ENCODE data around the gene OGFR. TPM values are rescaled to one million over a fixed set of nuclear protein-coding genes. Genes with fewer than 3 reads are reported as not detected.
"Not testable (repeated sequence)": the region's sequence is repeated elsewhere in the genome, so short reads cannot be mapped to it uniquely, and the experiment has no call there.

The OGFR gene
- total RNA-seq, 1 donor from 2014 or later = 17.8 TPM

GRCh38 chr20:62840244-62841197 is 35.9 kb downstream of the OGFR start:
- intact Hi-C loops (cut with DNase I) = no loop called here
- ATAC-seq (ENCODE audit: poor library complexity) (no peak), DNase-seq (no peak)

GRCh38 chr20:62841705-62842212 is 37.1 kb downstream of the OGFR start:
- intact Hi-C loops (cut with DNase I) = no loop called here

GRCh38 chr20:62843656-62844055 is 39.0 kb downstream of the OGFR start:
- no peak for DNase-seq
- no peak for ATAC-seq (ENCODE audit: poor library complexity)
- intact Hi-C loops (cut with DNase I) = no loop called here

More at GRCh38 chr20:62841705-62842212, 37.1 kb downstream of the OGFR start:
- DNase-seq (no peak), ATAC-seq (ENCODE audit: poor library complexity) (no peak)

GRCh38 chr20:62844182-62844581 is 39.5 kb downstream of the OGFR start:
- ATAC-seq (ENCODE audit: poor library complexity) = no peak
- DNase-seq = no peak
- intact Hi-C loops (cut with DNase I) = no loop called here

- ATAC-seq (ENCODE audit: poor library complexity) (no peak), DNase-seq (no peak)
- intact Hi-C loops (cut with DNase I) = no loop called here
Measured at GRCh38 chr20:62845416-62846160, 41.0 kb downstream of the OGFR start.

- DNase-seq (no peak), ATAC-seq (ENCODE audit: poor library complexity) (peak; percentile 50)
- intact Hi-C loops (cut with DNase I) = no loop called here
Measured at GRCh38 chr20:62846166-62846890, 41.7 kb downstream of the OGFR start.

- ATAC-seq (ENCODE audit: poor library complexity); intact Hi-C loops (cut with DNase I); DNase-seq: not testable (repeated sequence)
Measured at GRCh38 chr20:62848917-62849316, 44.3 kb downstream of the OGFR start.

GRCh38 chr20:62849431-62849830 is 44.8 kb downstream of the OGFR start:
- ATAC-seq (ENCODE audit: poor library complexity) = no peak
- intact Hi-C loops (cut with DNase I) = no loop called here
- no peak for DNase-seq

- intact Hi-C loops (cut with DNase I) = no loop called here
- ATAC-seq (ENCODE audit: poor library complexity) = no peak
Measured at GRCh38 chr20:62850333-62850974, 45.8 kb downstream of the OGFR start.

GRCh38 chr20:62852196-62852595 is 47.6 kb downstream of the OGFR start:
- no peak for DNase-seq

More at GRCh38 chr20:62850333-62850974, 45.8 kb downstream of the OGFR start:
- no peak for DNase-seq

GRCh38 chr20:62852841-62853240 is 48.2 kb downstream of the OGFR start:
- intact Hi-C loops (cut with DNase I) = no loop called here
- no peak for ATAC-seq (ENCODE audit: poor library complexity)
- no peak for DNase-seq

More at GRCh38 chr20:62852196-62852595, 47.6 kb downstream of the OGFR start:
- ATAC-seq (ENCODE audit: poor library complexity) = no peak
- intact Hi-C loops (cut with DNase I) = no loop called here

GRCh38 chr20:62853304-62853703 is 48.7 kb downstream of the OGFR start:
- ATAC-seq (ENCODE audit: poor library complexity); DNase-seq; intact Hi-C loops (cut with DNase I): not testable (repeated sequence)

GRCh38 chr20:62854121-62854520 is 49.5 kb downstream of the OGFR start:
- intact Hi-C loops (cut with DNase I) = no loop called here
- ATAC-seq (ENCODE audit: poor library complexity) (no peak), DNase-seq (no peak)

GRCh38 chr20:62855120-62855519 is 50.5 kb downstream of the OGFR start:
- ATAC-seq (ENCODE audit: poor library complexity) (no peak), DNase-seq (no peak)
- intact Hi-C loops (cut with DNase I) = no loop called here

- ATAC-seq (ENCODE audit: poor library complexity) (no peak), DNase-seq (no peak)
- intact Hi-C loops (cut with DNase I) = no loop called here
Measured at GRCh38 chr20:62856931-62857619, 52.4 kb downstream of the OGFR start.

GRCh38 chr20:62858058-62858830 is 53.6 kb downstream of the OGFR start:
- intact Hi-C loops (cut with DNase I) = no loop called here
- ATAC-seq (ENCODE audit: poor library complexity) (no peak), DNase-seq (no peak)

GRCh38 chr20:62859721-62860120 is 55.1 kb downstream of the OGFR start:
- DNase-seq (no peak), ATAC-seq (ENCODE audit: poor library complexity) (no peak)
- intact Hi-C loops (cut with DNase I) = no loop called here

All from Right ventricle myocardium superior (tissue), 1 donor.